Left lobe of liver (tissue), 2 donors: ENCODE data around the gene VIPR2. TPM values are rescaled to one million over a fixed set of nuclear protein-coding genes. Genes with fewer than 3 reads are reported as not detected.

ENCODE experiments used
- ATAC-seq: fragments of 200-7000 bp; cut with Tn5 transposase; one replicate; pipeline ENCODE4 v1.9.1; 2020; ENCODE audit warnings: mild to moderate bottlenecking, moderate library complexity
- DNase-seq: peaks from one replicate; pipeline ENCODE4 v3.0.0-alpha.2; 2020; ENCODE audit warnings: low spot score
- total RNA-seq: library from RNA; stranded (reverse); gene quantifications from one replicate; pipeline ENCODE4 v1.2.1, GENCODE V29; 2021
- donor health status: DM: no; HTN: no; CAD: no; lungs with moderate emphysema.
- donor health status: DM: no; HTN: yes; CAD: no.

The VIPR2 gene
- total RNA-seq, 1 donor from 2014 or later: 0.28 TPM

DNA sequence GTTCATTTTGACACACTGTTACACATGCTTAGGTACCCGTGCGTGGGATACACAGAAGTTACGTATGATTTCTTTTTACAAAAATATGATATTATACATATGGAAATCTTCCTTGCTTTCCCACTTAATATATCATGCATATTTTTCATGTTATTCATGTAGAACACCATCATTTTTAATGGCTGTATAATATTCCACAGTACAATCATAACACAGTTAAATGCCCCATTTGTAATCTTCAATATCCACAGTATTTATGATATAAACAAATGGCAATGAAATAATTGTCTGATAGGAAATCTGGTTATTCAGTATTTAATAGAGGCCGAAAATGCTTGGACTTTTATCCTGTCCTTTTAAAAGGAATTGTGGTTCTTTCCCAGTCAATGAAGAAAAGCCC, 23.2 kb downstream of the VIPR2 start:
- no peak for ATAC-seq
- no peak for DNase-seq

- DNase-seq (no peak), ATAC-seq (no peak)
These were observed 23.6 kb downstream of the VIPR2 start for GRCh38 chr7:159121068-159121467.

- DNase-seq (no peak), ATAC-seq (no peak)
These were observed 24.1 kb downstream of the VIPR2 start for GRCh38 chr7:159120540-159120919.

DNA sequence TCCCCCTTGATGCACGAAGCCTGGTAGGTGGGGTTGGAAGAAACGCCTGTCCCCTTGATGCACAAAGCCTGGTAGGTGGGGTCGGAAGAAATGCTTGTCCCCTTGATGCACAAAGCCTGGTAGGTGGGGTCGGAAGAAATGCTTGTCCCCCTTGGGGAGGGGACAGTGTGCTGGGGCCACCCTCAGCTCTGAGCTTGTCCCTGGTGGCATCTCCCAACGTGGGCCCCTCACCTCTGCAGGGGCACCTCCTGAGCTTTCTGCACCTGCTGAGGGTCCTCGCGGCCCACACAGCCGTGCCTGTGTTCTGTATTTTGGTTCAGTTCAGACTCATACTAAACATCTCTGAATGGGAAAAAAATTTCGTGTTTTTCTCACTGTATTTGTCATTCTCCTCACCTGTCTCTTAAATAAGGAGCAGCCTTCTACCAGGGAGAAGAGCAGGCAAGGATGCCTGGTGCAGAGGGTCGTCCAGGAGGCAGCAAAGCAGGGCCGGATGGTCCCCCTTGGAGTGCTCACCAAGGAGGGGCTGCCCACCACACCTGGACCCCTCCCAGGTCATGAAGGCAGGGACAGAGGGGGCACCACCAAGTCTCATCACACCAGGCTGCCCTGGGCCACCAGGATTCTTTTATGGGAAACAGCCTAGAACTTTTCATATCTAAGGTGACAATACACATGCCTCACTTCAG, 24.7 kb downstream of the VIPR2 start:
- ATAC-seq (no peak), DNase-seq (no peak)

DNA sequence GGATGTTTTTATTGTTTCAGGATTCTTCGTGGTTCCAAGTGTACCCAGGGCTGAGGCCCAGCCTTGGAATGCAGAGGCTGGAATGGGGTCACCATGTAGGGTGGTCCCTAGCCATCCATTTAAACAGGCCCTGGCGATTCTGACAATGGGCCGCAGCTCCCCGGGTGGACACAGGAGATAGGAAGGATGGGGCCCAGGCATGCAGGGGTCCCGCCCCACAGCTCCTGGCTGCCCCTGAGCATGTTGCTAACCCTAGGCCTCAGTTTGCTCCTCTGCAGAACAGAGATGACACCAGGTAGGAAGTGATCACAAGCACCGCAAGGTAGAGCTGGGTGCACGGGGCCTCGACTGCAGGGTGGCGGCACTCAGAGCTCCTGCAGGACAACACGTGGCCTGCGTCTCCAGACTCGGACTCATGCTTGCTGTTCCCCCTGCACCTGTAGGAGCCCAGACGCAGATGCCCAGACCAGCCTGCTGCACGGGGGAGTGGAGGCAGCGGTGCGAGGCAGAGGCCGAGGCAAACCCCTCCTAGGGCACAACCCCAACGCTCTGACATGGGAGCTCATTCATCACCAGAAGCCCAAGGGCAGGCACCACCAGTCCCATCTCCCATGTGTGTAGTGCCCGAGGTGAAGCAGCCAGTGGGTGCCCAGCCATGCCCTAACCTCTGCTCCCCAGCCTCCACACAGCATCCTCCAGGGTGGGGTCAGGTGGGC, 25.5 kb downstream of the VIPR2 start:
- DNase-seq (no peak), ATAC-seq (no peak)

DNA sequence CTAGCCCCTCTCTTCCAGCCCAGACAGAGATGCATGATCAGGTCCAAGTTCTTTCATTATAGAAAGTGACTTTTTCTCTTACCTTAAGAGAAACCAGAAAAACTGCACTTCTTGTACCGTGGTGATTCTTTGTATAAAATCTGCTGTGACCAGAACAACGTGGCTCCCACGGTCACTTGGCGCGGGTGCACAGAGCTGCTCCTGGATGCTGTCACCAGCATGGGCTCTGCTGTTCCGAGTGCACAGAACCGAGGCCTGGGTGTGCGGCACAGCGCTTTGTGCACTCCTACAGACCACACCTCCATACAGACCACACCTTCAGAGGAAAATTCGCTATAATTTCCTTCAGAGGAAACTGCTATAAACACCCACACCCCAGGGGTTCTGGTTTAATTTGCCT, 26.0 kb downstream of the VIPR2 start:
- DNase-seq: no peak

GRCh38 chr7:159118197-159118595, 26.5 kb downstream of the VIPR2 start:
- DNase-seq (no peak), ATAC-seq (no peak)

More for the DNA sequence above, 26.0 kb downstream of the VIPR2 start:
- ATAC-seq: no peak

- DNase-seq: no peak
- ATAC-seq: no peak
These were observed 27.1 kb downstream of the VIPR2 start for GRCh38 chr7:159117366-159118196.

DNA sequence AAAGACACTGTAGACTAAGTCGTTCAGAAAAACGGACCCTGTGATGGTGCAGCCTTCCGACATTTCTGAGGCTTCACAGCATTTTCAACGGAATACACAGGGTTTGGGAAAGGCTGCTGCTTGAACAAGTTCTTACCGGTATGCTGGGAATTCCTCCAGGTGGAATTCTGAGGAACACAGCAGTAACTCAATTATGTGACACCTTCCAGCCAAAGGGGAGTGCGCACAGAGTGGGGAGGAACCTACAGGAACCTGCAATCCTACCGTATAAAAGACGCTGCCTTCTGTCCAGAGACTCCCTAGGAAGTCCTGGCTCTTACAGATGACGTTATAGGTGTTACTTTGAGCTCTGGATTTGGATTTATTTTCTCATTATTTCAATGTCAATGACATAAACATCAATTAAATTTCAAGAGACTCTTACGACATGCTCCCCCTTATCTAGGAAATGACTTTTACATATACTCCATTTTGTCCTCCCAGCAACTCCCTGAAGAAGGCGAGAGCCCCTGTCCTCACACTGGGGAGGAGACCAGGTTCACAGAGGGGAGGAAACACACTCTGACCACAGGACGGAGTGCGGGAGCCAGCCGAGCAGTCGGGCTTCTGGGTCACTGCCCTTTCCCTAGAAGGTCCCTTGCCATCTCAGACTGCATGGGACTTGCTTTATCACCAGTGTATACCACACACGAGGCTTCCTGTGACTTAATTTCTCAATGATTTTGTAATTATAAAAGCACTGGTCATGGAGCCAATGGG, 27.9 kb downstream of the VIPR2 start:
- ATAC-seq: no peak
- DNase-seq: no peak

DNA sequence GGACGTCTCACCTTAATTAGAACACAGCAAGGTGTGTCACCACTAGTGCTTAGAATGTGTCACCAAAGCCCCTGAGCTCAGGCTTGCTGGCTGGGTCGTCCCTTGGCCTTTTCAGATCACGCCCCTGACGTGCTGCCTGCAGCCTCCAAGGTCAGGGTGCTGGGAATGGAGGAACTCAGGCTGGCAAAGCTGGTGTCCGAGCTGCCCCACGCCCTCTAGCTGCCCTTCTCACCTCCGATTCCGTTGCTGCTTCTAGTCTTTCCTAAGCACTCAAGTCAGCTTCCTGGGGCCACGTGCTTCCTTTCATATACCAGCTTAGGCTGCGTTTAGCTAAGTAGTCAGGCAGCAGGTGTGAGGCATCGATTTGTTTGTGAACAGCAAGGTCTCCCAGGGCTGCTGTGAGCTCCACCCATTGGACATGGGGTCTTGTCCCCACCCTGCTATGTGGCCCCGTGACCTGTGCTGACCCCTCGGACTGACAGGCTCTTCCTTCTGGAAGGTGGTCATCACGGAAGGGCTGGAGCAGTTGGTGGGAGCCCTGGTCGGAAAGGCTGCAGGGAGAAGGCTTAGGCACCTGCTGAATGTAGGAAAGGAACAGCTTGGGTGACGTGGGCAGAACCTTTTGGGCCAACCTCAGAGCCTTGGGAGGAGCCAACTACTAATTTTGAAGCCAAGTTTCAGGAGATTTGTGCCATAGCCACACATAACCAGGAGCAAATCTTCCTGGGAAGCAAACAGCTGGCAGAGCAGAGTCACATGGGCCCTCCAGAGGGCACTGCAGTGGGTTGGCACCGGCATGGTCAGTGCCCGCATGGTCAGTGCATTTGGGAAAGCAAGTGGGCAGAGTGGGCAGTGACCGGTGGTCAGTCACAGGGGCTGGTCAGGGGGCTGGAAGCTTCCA, 28.8 kb downstream of the VIPR2 start:
- DNase-seq (no peak), ATAC-seq (peak; percentile 63)

GRCh38 chr7:159114981-159115380, 29.7 kb downstream of the VIPR2 start:
- ATAC-seq (no peak), DNase-seq (no peak)

- DNase-seq (no peak), ATAC-seq (no peak)
These were observed 30.6 kb downstream of the VIPR2 start for GRCh38 chr7:159114096-159114495.

- ATAC-seq: no peak
- DNase-seq: no peak
These were observed 31.6 kb downstream of the VIPR2 start for GRCh38 chr7:159113056-159113455.

- no peak for ATAC-seq
- no peak for DNase-seq
These were observed 32.3 kb downstream of the VIPR2 start for GRCh38 chr7:159112136-159113011.

DNA sequence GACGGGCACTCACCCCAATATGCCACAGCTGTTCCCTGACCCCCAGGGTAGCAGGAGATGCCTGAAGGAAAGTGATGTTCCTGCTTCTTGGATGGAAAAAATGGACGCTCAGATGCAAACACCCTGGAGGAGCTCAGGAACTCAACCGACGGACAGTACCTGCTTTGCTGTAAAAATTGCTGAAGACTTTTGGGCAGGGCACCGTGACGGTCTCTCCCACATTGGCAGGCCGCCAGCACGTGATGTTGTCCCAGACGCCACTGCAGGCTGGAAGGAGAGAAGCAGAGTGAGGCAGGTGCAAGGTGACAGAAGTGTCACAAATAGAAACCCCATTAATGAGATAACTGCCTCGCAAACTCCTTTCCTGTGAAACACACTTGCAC, 35.0 kb downstream of the VIPR2 start:
- DNase-seq: no peak
- no peak for ATAC-seq

DNA sequence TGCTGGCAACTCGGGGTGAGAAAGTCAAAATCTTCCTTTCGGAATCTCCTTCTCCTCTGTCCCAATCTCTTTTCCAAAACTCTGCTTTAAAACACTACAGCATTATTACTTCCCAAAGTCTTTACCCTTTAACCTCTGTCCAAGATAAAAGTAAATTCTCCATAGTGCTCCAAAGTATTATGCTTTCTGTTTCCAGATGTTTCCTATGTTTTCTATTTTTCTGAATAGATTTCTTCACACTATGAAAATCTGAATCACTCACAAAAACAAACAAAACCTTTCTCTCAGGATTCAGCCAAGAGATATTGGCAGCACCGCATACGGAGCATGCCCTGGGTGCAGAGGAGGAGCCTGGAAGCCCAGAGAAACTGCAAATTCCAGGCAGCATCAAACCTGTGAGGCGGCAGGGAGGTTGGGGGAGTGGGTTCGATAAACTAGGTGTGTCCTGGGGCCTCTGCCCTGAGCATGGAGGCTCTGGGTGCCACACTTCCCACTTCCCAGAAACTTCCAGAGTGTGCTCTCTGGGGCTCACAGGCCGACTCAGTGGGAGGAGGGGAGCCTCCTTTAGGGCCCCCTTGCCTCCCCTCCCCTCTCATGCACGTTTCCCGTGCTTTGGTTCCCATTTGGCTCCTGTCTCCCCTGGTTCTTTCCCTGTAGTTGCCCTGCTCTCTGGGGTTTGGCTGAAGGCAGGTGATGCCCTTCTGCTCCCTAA, 35.6 kb downstream of the VIPR2 start:
- no peak for DNase-seq
- ATAC-seq: peak; percentile 45

DNA sequence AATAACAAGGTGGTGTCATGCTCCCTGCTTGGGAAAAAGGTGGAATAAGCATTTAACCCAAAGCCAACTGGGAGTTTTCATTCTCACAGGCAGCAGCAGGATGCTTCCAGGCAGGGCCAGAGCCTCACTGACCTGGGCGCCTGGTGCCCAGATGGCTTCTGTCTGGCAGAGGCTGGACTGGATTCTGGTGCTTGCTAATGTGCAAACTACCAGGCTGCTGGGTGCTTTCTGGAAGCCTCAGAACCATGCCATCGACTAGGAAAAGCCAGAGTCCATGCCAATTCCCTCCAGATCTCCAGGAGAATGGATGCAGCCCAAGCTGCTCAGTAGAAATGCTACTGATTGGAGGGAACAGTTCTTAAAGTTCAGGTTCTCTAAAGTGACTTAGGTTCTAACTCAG, 36.2 kb downstream of the VIPR2 start:
- DNase-seq: no peak
- no peak for ATAC-seq

GRCh38 chr7:159107161-159107892, 37.3 kb downstream of the VIPR2 start:
- no peak for ATAC-seq
- DNase-seq: no peak
